ENCODE results near the gene DNAH2. TPM values are rescaled to one million over a fixed set of nuclear protein-coding genes. Genes with fewer than 3 reads are reported as not detected.

Gene DNAH2
- total and polyA plus RNA-seq, 2 of the 13 experiments (the other 11 are each of a cell fraction or from before 2014, with no cell fraction given), result not detected

- TF ChIP-seq ZXDC (CRISPR knock-in tag; IDR thresholded peaks at IDR 0.05), result no peak
- no peak for TF ChIP-seq ATF2 (CRISPR knock-in tag; IDR thresholded peaks at IDR 0.05)
- 0 out of 2 replicates have a peak, but pooled peaks have one; percentile 4 for TF ChIP-seq NFE2L2 (IDR thresholded peaks at IDR 0.05; ENCODE audit: low read length)
- TF ChIP-seq ZNF562 (CRISPR knock-in tag; IDR thresholded peaks at IDR 0.05; ENCODE audit: borderline replicate concordance), result no peak
- TF ChIP-seq, protein P1, sequence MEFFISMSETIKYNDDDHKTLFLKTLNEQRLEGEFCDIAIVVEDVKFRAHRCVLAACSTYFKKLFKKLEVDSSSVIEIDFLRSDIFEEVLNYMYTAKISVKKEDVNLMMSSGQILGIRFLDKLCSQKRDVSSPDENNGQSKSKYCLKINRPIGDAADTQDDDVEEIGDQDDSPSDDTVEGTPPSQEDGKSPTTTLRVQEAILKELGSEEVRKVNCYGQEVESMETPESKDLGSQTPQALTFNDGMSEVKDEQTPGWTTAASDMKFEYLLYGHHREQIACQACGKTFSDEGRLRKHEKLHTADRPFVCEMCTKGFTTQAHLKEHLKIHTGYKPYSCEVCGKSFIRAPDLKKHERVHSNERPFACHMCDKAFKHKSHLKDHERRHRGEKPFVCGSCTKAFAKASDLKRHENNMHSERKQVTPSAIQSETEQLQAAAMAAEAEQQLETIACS (CRISPR knock-in tag; IDR thresholded peaks at IDR 0.05), result no peak
- no peak for TF ChIP-seq EZH2 (conservative IDR thresholded peaks at IDR 0.05; ENCODE audit: low read depth, low read length)
- peak; percentile 46; the same call in 1 of the 2 replicates for TF ChIP-seq IKZF5 (CRISPR knock-in tag; IDR thresholded peaks at IDR 0.05)
- peak; percentile 86 for TF ChIP-seq GATAD1 (CRISPR knock-in tag; IDR thresholded peaks at IDR 0.05)
- TF ChIP-seq ZNF253 (CRISPR knock-in tag; IDR thresholded peaks at IDR 0.05; ENCODE audit: borderline replicate concordance), result no peak
- TF ChIP-seq GTF3A (CRISPR knock-in tag; conservative IDR thresholded peaks at IDR 0.05), result no peak
- 0 out of 2 replicates have a peak, but pooled peaks have one; percentile 67 for TF ChIP-seq ZNF124 (CRISPR knock-in tag; IDR thresholded peaks at IDR 0.05)
- no peak for TF ChIP-seq CERS6 (CRISPR knock-in tag; IDR thresholded peaks at IDR 0.05)
- TF ChIP-seq PLRG1 (conservative IDR thresholded peaks at IDR 0.05), result no peak
- TF ChIP-seq, protein P2, sequence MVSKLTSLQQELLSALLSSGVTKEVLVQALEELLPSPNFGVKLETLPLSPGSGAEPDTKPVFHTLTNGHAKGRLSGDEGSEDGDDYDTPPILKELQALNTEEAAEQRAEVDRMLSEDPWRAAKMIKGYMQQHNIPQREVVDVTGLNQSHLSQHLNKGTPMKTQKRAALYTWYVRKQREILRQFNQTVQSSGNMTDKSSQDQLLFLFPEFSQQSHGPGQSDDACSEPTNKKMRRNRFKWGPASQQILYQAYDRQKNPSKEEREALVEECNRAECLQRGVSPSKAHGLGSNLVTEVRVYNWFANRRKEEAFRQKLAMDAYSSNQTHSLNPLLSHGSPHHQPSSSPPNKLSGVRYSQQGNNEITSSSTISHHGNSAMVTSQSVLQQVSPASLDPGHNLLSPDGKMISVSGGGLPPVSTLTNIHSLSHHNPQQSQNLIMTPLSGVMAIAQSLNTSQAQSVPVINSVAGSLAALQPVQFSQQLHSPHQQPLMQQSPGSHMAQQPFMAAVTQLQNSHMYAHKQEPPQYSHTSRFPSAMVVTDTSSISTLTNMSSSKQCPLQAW (CRISPR knock-in tag; IDR thresholded peaks at IDR 0.05), result peak; percentile 38; the same call in 1 of the 2 replicates
- no peak for TF ChIP-seq NFYC (CRISPR knock-in tag; IDR thresholded peaks at IDR 0.05)
- TF ChIP-seq MEF2D (CRISPR knock-in tag; IDR thresholded peaks at IDR 0.05), result no peak
- TF ChIP-seq TEF (CRISPR knock-in tag; IDR thresholded peaks at IDR 0.05), result no peak
- no peak for TF ChIP-seq PAF1 (CRISPR knock-in tag; IDR thresholded peaks at IDR 0.05)
- TF ChIP-seq KLF12 (CRISPR knock-in tag; IDR thresholded peaks at IDR 0.05; ENCODE audit: borderline replicate concordance), result no peak; the same call in 1 of the 2 replicates
Measured at GRCh38 chr17:7687072-7687907, 30.3 kb upstream of the DNAH2 start, which contains the start of gene TP53 (continued).
